ENCODE measurements around the gene TNS3.

TNS3 gene

GRCh38 chr7:47404010-47404409 is 177.9 kb downstream of the TNS3 start:
- H4K20me1 ChIP-seq (ENCODE audit: control insufficient read depth, insufficient read depth, low read depth, low read length): no peaks in the 10 kb centered on the region
- no peaks in the 10 kb centered on the region for H3F3A ChIP-seq (ENCODE audit: control insufficient read depth, insufficient read depth)
- no peaks in the 10 kb centered on the region for H3K9me3 ChIP-seq (ENCODE audit: control insufficient read depth, insufficient read depth, low read length)
- H3K79me2 ChIP-seq (ENCODE audit: control insufficient read depth, low read length): no peaks in the 10 kb centered on the region
- no peak for TF ChIP-seq EZH2phosphoT487 (IDR thresholded peaks at IDR 0.05; ENCODE audit: borderline replicate concordance, low read length)
- TF ChIP-seq CTCF (IDR thresholded peaks at IDR 0.05; ENCODE audit: low read depth, low read length, poor library complexity, severe bottlenecking): no peak
- H3K27me3 ChIP-seq (ENCODE audit: control insufficient read depth, low read length): no peaks in the 10 kb centered on the region
- no peaks in the 10 kb centered on the region for H3K36me3 ChIP-seq (ENCODE audit: control insufficient read depth, low read length)
- no peaks in the 10 kb centered on the region for H3K9me2 ChIP-seq (replicated peaks; ENCODE audit: control insufficient read depth, low read length)
- no peaks in the 10 kb centered on the region for H3K4me1 ChIP-seq (ENCODE audit: control insufficient read depth, low read length)
- H3K4me2 ChIP-seq (ENCODE audit: low read length): no peak overlapping the region
- H3K27ac ChIP-seq (ENCODE audit: low read depth, low read length): no peak overlapping the region
- H3K4me3 ChIP-seq (ENCODE audit: low read length): no peak overlapping the region

- no peaks in the 10 kb centered on the region for H3K36me3 ChIP-seq (ENCODE audit: control insufficient read depth, low read length)
- no peak overlapping the region for H3K4me3 ChIP-seq (ENCODE audit: low read length)
- no peaks in the 10 kb centered on the region for H3K9me2 ChIP-seq (replicated peaks; ENCODE audit: control insufficient read depth, low read length)
- H3K4me1 ChIP-seq (ENCODE audit: control insufficient read depth, low read length): no peaks in the 10 kb centered on the region
- H3K27ac ChIP-seq (ENCODE audit: low read depth, low read length): no peak overlapping the region
- H4K20me1 ChIP-seq (ENCODE audit: control insufficient read depth, insufficient read depth, low read depth, low read length): no peaks in the 10 kb centered on the region
- H3K79me2 ChIP-seq (ENCODE audit: control insufficient read depth, low read length): no peaks in the 10 kb centered on the region
- H3K4me2 ChIP-seq (ENCODE audit: low read length): no peak overlapping the region
- TF ChIP-seq CTCF (IDR thresholded peaks at IDR 0.05; ENCODE audit: low read depth, low read length, poor library complexity, severe bottlenecking): no peak
- no peak for TF ChIP-seq EZH2phosphoT487 (IDR thresholded peaks at IDR 0.05; ENCODE audit: borderline replicate concordance, low read length)
- H3K9me3 ChIP-seq (ENCODE audit: control insufficient read depth, insufficient read depth, low read length): no peaks in the 10 kb centered on the region
- H3F3A ChIP-seq (ENCODE audit: control insufficient read depth, insufficient read depth): no peaks in the 10 kb centered on the region
- no peaks in the 10 kb centered on the region for H3K27me3 ChIP-seq (ENCODE audit: control insufficient read depth, low read length)
Measured at GRCh38 chr7:47402941-47403866, 178.7 kb downstream of the TNS3 start.

GRCh38 chr7:47401611-47402570 is 180.0 kb downstream of the TNS3 start:
- no peak overlapping the region for H3K27ac ChIP-seq (ENCODE audit: low read depth, low read length)
- H3K9me2 ChIP-seq (replicated peaks; ENCODE audit: control insufficient read depth, low read length): no peaks in the 10 kb centered on the region
- no peaks in the 10 kb centered on the region for H3K79me2 ChIP-seq (ENCODE audit: control insufficient read depth, low read length)
- H4K20me1 ChIP-seq (ENCODE audit: control insufficient read depth, insufficient read depth, low read depth, low read length): no peaks in the 10 kb centered on the region
- TF ChIP-seq CTCF (IDR thresholded peaks at IDR 0.05; ENCODE audit: low read depth, low read length, poor library complexity, severe bottlenecking) (no peak), EZH2phosphoT487 (IDR thresholded peaks at IDR 0.05; ENCODE audit: borderline replicate concordance, low read length) (no peak)
- H3K4me2 ChIP-seq (ENCODE audit: low read length): no peak overlapping the region
- no peaks in the 10 kb centered on the region for H3K36me3 ChIP-seq (ENCODE audit: control insufficient read depth, low read length)
- H3K4me1 ChIP-seq (ENCODE audit: control insufficient read depth, low read length): no peaks in the 10 kb centered on the region
- H3K27me3 ChIP-seq (ENCODE audit: control insufficient read depth, low read length): no peaks in the 10 kb centered on the region
- H3K4me3 ChIP-seq (ENCODE audit: low read length): no peak overlapping the region
- H3K9me3 ChIP-seq (ENCODE audit: control insufficient read depth, insufficient read depth, low read length): no peaks in the 10 kb centered on the region
- no peaks in the 10 kb centered on the region for H3F3A ChIP-seq (ENCODE audit: control insufficient read depth, insufficient read depth)

Data from DOHH2 (cell line).